ENCODE results near the gene CAMKMT.

DNA sequence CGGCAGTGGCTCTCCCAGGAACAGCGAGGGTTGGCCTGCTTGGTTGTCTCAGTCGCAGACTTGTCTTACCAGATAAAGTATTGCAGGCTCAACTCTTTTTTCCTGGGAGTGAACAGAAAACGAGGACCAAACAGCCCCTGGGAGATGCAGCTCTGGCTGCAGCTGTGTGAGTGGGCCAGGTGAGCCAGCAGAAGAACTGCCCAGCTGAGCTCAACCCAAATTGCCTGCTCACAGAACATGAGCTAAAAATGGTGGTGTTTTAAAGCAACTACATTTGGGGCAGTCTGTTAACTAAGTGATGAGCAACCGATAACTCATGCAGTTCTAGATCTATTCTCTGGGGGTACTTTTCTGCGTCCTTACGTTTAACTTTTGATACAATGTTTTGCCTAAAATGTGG lies 418.7 kb downstream of the CAMKMT start:
- TF ChIP-seq CTCF (IDR thresholded peaks at IDR 0.05): no peak
- TF ChIP-seq POLR2A (IDR thresholded peaks at IDR 0.05): no peak
- no peak for TF ChIP-seq POLR2AphosphoS5 (IDR thresholded peaks at IDR 0.05)
